ENCODE data around the gene CRYGS.
"Not testable (repeated sequence)": the region's sequence is repeated elsewhere in the genome, so short reads cannot be mapped to it uniquely, and the experiment has no call there.

Gene CRYGS

DNA sequence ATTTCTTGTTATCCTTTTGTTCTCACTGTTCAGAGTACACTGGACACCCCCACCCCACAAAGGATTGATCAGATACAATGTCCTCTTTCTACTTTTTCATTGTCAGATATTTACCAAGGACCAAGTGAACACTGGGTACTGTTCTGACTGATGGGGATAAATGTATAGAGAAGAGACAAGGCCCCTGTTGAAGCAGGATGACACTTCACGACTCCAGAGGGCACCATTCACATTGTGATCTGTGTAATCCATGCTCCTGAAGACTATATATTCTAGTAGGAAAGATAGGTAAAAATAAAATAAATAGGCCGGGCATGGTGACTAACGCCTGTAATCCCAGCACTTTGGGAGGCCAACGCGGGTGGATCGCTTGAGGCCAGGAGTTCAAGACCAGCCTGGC is 7.2 kb upstream of the CRYGS start:
- no peak for DNase-seq

- DNase-seq: no peak
Measured at GRCh38 chr3:186549497-186549896, 5.3 kb upstream of the CRYGS start.

GRCh38 chr3:186540835-186541226 is 3.3 kb downstream of the CRYGS start:
- DNase-seq: no peak

GRCh38 chr3:186540221-186540834 is 3.9 kb downstream of the CRYGS start:
- DNase-seq: peak; percentile 19

DNA sequence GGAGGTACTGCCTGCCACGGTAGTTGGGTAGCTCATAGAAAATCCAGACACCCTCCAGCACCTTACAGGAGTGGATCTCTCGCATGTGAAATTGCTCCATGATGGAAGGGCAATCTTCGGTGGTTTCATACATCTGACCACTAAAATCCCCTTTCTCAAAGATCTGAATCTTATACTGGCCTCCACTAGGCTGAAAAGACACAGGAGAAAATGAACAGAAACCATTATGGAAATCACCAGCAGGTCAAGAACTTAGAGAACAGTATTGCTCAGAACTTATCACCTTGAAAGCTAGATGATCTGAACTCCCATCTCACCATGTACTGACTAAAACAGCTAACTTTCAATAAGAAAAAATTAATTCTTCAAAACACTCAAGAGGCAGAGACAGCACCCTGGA is 5.4 kb downstream of the CRYGS start:
- no peak for DNase-seq

- no peak for DNase-seq
Measured at GRCh38 chr3:186536883-186537844, 7.0 kb downstream of the CRYGS start.

DNA sequence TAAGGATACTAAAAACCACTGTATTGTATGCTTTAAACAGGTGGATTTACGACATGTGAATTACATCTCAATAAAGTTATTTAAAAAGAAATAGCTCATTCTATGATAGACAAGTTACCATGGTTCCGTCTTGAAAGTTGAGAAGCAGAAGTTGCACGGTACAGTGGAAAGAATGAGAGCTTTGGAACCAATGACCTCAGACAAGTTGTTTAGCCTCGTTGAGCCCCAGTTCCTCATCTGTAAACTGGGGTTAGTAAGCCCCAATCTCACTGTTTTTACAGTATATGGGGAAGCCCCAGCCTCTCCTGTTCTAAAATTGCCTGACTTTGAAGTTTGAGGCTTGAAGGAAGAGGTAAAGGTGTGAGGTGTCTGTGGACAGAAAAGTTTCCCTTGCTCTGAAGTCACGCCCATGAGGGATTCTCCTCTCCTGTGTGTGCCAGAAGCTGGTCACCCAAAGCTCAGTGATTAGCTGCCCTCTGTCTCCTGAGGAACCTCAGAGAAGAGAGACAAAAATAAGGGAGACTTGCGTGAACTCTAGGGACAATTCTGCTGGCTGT is 10.0 kb downstream of the CRYGS start:
- DNase-seq: no peak

DNA sequence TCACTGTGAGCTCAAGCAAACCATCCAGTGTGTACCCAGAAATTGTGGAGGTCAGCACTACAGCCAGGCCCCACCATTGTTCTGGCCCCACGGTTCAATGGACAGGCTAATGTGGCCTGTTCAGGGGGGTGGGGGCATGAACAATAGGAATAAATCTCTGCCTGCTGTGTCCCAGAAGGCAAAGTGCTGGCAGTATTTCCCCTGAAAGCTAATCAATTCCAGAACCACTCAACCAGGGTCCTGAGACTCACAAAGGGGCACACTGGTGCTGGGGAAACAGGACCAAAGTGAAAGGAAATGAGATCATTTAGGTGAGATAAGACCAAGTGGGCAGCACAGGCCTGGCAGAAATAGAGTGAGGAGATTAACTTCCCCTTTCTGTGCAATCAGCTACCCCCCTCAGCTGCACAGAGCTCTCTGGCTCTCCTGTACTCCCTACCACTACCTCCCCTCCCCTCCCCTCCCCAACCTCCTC is 11.5 kb downstream of the CRYGS start:
- DNase-seq: no peak

GRCh38 chr3:186531694-186532093 is 12.5 kb downstream of the CRYGS start:
- DNase-seq: not testable (repeated sequence)

DNA sequence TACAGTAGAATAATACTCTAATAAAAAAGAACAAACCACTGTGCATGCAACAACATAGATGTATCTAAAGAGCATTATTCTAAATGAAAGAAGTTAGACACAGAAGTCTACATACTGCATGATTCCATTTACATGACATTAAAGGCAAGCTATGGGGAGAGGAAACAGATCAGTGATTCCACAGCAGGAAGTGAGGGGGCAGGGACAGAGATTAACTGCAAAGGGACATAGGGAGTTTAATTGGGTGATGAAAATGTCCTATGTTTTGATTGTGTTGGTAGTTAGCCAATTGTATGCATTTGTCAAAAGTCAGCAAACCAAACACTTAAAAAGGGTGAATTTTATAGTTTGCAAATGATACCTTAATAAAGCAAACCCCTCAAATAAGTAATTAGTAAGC is 13.8 kb downstream of the CRYGS start:
- DNase-seq: no peak

- no peak for DNase-seq
Measured at GRCh38 chr3:186529201-186529999, 14.8 kb downstream of the CRYGS start.

DNA sequence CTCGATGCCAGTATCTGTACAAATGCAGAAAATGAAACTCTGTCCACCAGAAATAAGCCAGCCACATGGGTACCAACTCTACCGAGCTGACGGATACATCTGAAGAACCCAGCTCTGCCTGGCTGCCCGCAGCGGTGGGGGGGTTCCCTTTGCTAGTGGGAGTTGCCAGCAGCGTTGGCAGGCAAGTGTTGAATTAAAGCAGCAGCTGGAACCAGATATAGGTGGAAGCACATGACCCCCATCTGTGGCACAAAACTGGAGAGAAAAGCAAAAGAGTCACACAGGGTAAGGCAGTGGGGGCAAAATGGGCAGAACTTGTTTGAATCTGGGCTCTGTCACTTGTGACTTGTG is 17.9 kb downstream of the CRYGS start:
- no peak for DNase-seq

DNA sequence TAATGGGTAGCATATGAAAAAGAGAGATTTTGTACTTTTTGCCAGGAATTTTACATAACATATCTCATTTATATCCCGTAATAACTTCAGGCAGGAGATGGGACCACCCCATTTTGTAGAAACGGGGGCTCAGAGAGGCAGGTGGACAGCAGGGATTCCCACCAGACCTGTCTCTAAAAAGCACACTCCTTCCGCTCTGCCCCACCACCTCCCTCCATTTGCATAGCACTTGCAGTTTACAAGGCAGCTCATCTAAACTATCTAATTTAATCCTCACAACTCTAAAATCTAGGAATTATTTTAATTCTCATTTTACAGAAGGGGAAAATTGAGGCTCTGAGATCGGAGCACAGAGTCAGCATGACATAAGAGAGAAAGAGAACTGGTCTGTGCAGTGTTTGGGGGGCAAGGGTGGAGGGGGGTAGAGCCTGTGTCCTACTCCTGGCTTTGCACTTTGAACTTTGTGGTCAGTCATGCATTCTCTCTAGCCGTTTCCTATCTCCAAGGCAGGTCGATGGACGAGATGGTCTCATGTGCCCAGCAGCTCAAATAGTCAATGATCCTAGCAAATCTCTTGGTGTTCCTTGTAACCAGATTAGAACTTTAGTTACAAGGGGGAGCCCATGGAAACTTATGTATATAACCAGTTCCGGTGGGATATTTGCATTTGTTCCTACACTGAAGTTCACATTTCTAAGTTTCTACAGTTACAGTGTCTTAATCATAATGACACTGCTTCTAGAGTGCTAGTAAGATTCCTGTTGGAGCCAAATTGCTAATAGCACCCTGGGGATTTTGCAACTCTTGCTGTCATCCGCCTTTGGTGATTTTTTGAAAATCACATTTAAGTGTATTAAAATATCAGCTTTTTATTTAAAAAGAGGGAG is 18.6 kb downstream of the CRYGS start:
- no peak for DNase-seq

DNA sequence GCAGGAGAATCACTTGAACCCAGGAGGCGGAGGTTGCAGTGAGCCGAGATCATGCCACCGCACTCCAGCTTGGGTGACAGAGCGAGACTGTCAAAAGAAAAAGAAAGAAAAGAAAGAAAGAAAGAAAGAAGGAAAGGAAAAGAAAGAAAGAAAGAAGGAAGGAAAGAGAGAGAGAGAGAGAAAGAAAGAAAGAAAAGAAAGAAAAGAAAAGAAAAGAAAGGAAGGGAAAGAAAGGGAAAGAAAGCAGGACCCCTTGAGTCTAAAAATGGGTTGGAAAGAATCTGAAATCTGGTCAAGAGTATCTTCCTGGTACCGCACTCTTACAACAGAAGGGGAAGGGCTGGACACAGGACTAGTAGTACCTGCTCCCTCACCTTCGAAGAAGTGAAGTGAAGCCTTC is 19.6 kb downstream of the CRYGS start:
- no peak for DNase-seq

DNA sequence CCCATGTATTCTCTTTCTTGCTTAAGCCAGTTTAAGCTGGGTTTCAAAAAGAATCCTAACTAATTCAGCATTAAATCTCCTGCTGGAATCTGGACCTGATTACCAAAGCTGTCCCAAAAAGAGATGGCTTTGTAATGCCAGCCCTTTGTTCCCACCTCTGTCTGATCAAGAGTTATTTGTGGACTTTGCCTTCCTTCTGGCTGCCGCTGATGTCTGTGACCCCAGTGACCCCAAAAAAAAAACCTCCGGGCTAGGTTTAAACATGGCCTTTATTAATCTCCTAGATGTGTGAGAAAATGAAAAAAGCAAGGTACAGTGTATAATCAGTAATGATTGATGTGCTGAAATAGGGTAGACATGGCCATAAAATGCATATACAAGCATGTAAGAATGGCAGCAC is 20.7 kb downstream of the CRYGS start:
- DNase-seq: no peak

- DNase-seq: no peak
Measured at GRCh38 chr3:186523022-186523421, 21.2 kb downstream of the CRYGS start.

DNA sequence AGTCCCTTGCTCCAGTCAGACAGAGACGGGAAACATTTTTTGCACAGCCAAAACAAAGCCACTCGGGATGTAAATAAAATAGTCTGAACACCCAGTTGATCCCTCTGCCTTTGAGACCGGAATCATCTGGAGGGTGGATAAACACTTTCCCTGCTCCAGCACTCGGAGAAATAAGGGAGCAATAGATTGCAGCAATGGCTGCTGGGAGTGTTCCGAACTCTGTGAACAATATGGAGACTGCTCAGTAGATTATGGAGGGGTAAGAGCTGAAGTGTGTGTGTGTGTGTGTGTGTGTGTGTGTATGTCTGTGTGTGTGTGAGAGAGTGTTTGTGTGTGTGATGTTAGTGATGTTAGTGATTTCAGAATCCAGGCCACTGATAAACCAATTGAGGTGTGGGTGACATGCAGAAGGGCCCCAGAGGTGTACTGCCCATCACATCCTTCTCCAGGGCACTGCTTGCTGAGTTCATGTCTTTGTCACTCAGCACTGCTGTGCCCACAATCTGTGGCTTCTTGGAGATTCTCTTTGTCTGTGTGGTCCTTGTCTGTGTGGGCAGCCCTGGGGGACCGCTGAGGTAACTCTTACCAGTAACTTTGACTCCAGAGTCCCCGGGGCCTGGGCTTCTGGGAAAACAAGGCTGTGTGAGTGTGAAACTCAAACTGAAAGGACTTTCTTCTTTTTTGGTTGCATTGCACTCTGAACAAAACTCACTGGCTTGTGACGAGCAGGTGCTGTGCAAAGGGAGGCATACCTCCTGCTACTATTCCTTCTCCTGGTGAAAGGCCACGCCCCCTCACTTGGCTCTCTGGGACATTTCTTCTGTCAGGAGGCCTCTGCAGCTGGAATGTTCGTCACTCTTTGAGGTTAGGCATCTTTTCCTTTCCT is 23.0 kb downstream of the CRYGS start:
- DNase-seq: no peak

GRCh38 chr3:186520431-186520830 is 23.7 kb downstream of the CRYGS start:
- DNase-seq: no peak

- no peak for DNase-seq
Measured at GRCh38 chr3:186519021-186519658, 25.0 kb downstream of the CRYGS start.

- DNase-seq: no peak
Measured at GRCh38 chr3:186517218-186517617, 27.0 kb downstream of the CRYGS start.

- DNase-seq: no peak
Measured at GRCh38 chr3:186516646-186517045, 27.5 kb downstream of the CRYGS start.

Data from DMS79 (cell line).